Activated CD4-positive, alpha-beta T cell treated with anti-CD3 and anti-CD28 coated beads for 48 hours (primary cell): ENCODE measurements around the gene PROX2.

ENCODE experiments used
- DNase-seq: peaks from one replicate; pipeline ENCODE4 v3.0.0-alpha.2; 2020

PROX2 gene, protein sequence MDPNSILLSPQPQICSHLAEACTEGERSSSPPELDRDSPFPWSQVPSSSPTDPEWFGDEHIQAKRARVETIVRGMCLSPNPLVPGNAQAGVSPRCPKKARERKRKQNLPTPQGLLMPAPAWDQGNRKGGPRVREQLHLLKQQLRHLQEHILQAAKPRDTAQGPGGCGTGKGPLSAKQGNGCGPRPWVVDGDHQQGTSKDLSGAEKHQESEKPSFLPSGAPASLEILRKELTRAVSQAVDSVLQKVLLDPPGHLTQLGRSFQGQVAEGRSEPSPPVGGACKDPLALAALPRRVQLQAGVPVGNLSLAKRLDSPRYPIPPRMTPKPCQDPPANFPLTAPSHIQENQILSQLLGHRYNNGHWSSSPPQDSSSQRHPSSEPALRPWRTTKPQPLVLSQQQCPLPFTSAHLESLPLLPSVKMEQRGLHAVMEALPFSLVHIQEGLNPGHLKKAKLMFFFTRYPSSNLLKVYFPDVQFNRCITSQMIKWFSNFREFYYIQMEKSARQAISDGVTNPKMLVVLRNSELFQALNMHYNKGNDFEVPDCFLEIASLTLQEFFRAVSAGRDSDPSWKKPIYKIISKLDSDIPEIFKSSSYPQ

DNA sequence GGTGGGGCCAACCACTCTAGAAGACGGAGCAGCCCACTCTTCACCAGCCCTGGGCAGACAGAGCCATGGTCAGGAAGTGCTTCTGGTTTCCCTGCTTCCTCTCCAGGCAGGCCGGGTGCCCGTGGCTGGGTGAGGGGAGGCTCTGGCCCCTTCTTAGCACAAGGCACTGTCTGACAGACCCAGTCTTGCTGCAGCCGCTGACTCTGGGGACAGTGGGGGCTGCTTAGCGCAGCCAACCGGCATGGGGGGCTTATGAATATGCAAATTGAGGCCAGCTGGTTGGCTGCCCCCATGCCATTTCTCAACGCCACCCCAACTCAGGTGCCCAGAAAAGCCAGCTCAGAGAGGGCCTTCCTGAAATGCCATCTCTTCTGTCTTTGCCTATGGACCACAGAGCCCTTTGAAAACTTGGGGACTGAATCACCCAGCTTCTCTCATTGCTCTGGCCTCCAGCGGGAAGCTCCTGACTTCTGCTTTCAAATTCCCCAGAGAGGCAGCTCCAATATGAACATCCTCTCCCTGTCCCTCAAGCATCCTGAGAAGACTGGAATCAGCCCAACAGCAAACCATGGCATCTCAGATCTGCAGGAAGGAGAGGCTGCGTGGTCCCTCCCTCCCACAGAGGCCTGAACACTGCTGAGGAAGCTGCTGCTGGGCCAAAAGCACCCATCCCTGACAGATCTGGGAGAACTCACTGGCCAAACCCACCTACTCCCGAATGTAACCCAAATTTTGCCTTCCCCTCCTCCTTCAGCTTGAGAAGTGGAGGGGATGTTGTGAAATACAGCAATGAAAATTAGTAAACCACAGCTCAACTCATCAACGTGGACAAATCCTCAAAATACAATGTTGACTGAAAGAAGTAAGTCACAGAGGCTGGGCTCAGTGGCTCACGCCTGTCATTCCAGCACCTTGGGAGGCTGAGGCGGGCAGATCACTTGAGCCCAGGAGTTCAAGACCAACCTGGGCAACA, at the start of gene PROX2:
TSS of gene PROX2 (minus strand) at position 205 of the 973 bp plus-strand sequence. CDS start 12,311 bp downstream, outside the sequence.
- peak; percentile 31 for DNase-seq

GRCh38 chr14:74924061-74924460, 48.1 kb upstream of the PROX2 start:
- no peak for DNase-seq

- DNase-seq: peak; percentile 85
These were observed 46.9 kb upstream of the PROX2 start, which contains the start of gene RPS6KL1 for GRCh38 chr14:74922752-74923401. RPS6KL1 (minus strand) TSS chr14:74923260; CDS start chr14:74921541, 1,719 bp downstream.

DNA sequence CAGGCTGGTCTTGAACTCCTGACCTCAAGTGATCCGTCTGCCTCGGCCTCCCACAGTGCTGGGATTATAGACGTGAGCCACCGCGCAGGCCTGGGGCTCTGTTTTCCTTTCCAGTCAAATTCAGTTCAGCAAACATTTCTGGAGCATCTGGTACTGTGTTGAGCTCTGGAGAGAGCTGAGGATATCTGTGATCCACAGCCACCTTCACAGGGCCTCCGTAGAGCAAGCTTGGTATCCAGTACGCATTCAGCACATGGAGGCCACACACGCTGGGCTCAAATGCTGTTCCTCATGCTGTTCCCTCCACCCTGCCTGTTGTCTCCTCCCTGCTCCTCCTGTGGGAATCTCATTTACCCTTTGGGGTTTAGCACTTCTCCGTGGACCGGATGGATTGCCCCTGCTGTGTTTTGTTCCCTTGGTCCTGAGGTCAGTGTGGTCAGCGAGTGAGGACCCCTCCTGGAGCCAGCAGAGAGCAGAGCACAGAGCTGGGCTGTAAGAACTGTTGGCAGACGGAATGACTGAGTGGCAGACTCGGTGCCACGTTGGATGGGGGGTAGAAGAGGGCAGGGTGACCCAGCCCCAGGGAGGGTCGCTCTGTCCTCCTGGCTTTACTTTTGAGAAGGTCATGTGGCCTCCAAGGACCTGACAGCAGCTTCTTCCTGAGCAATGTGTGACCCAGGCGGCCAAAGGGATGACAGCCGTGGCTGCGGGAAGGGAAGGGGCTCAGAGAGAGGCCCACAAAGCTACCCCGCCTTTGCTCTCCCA, 46.2 kb upstream of the PROX2 start:
- no peak for DNase-seq

DNA sequence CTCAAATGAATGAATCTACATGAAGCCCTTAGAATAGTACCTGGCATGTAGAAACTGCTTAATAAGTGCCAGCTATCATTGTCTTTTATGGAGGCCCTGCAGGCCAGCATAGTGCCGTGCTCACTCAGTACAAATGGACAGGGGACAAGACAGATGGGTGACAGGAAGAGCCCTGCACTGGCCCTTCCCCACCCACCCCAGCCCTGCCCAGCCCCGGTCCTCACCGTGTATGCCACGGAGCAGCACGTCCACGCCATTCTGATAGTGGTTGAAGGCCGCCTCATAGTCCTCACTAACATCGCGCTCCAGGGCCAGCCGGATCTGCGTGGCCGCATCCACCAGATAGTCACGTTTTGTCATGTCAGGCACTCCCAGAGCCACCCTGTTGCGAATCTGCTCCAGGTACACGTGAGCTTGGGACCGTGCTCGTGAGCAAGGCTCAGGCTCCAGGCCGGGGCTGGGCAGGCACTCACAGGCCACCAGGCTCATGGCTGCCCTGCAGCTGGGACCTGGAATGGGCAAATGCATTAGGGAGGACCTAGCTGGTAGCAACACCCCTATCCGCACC, 45.2 kb upstream of the PROX2 start:
- no peak for DNase-seq

GRCh38 chr14:74920281-74920680, 44.3 kb upstream of the PROX2 start:
- no peak for DNase-seq

GRCh38 chr14:74919421-74920165, 43.6 kb upstream of the PROX2 start:
- no peak for DNase-seq

DNA sequence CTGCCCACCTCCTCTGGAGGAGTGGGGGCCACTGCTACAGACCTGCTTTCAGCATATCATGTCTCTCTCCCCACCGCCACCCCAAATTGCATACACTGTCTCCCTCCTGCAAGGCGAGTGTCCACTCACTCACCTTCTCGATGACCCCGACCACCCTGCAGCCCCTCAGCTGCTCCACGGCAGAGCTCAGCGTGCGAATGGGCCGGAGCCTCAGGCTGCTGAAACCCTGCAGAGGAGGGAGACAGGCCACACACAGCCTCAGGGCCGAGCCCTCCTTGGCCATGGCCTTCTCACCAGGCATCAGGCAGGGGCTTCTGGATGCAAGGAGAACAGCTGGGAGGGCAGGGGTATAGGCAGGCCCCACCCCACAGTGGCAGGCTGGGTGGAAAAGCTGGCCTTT, 42.4 kb upstream of the PROX2 start:
- DNase-seq: no peak

DNA sequence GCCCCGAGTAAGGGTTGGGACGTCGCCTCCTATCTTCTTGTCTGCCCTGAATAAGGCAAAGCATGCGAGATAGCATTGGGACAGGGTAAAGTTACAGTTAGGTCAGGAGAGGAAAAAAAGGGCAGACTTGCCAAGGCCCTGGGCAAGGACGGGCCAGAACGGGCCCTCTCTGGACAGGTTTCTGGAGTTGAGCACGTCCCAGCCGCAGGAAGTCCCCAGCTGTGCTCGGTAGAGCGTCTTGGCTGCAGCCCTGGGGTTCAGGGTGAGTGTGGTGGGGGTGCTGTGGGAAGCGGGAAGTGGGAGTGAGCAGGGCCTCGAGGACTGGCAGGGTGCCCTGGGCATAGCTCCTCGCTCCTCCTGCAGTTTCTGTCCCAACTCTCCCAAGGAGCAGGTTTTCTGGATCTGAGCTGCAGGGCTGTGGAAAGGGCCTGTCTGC, 41.7 kb upstream of the PROX2 start:
- no peak for DNase-seq

GRCh38 chr14:74917178-74917543, 41.2 kb upstream of the PROX2 start:
- DNase-seq: no peak

DNA sequence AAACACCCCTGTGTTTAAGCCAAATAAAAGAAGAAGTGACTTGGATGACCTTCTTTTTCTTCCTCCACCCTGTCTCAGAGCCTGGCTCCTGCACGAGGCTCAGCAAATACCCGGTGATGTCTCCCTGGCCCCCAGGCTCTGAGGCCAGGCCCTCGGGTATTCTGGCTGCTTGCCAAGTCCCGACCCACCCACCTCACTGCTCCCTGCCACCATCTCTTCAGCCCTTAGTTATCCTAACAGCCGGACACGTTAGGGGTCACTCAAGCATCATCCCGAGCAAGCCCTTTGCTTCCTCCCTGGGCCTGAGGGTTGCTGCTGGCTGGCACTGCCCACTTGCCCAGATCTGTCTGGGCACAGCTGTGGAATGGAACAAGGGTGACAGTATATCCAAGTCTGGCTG, 39.9 kb upstream of the PROX2 start:
- no peak for DNase-seq

GRCh38 chr14:74915426-74915825, 39.5 kb upstream of the PROX2 start:
- DNase-seq: no peak

DNA sequence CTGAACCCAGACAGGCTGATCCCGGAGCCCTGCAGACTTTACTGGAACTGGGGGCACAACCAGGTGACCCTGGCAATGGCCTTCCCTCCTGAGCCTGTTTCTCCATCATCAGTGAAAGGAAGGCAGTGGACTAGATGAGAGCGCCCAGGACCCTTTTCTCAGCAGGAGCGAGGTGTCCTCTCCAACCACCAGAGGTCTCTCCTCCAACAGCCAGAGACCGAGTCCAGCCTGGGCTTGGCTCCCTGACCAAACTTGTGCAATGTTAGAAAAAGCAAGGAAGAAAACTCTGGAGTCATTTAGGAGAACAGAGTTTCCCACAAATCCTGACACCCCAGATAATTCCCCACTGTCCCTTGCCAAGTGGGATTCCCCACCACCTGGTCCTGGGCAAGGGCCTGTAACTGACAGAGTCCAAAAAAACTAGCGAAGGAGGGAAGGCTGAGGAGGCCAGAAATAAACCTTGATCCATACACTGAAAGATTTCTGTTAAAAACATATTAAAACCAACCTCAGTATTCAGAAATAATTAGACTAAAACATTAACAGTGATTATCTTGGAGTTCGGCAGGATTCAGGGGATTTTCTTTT, 38.1 kb upstream of the PROX2 start:
- DNase-seq: peak; percentile 29

- DNase-seq: no peak
These were observed 37.5 kb upstream of the PROX2 start for GRCh38 chr14:74913393-74913910.

DNA sequence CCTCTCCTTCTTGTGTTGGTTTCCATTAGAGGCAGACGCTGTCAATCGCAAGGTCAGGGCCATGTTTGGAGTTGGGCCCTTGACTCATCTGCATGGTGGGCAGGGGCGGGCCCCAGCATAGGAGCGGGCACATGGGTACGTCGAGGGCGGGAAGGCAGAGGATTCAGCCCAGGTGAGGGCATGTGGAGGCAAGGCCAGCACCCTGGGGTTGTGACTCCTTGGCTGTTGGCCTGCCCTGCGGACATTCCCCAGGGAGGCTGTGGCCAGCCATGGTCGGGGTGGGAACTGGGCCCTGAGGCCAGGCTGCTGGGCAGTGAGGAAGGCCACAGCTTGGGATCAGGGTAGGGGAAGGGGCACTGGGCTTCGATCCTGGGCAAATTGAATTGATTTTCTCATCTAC, 36.9 kb upstream of the PROX2 start:
- no peak for DNase-seq

- DNase-seq: no peak
These were observed 36.2 kb upstream of the PROX2 start for GRCh38 chr14:74912111-74912510.

DNA sequence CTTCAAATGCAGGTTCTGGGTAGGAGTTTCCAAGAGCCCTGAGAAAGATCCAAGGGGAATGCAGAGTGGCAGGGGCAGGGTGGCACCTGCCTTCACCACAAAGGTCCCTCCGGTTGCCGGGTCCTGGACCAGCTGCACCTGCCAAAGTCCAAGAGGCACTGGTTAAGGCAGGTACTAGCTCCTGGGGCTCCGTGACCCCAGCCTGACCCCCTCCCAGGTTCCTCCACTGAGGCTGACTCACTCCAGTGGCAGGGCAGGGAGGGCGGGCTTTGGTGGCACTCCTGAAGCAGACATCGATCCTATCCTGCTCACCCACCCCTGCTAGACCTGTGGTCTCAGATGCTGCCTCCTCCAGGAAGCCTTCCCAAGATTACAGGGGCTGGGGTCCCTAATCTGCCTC, 35.8 kb upstream of the PROX2 start:
- no peak for DNase-seq

DNA sequence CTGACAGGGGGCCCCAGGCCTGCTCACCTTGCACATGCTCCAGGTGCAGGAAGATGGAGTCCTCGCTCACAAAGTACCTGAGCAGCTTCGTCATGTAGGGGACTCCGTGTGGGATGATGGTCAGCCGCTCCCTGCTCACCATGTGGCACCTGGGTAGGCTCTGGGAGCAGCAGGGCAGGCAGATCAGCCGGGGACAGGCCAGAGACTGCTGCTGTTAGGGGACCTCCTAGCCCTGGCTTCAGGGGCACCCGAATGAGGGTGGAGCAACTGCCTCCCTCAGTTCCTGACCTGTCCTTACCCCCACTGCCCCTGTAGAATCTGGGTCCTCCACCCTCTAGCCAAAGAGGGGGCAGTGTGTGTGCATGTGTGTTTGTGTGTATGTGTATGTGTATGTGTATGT, 35.3 kb upstream of the PROX2 start:
- DNase-seq: no peak

- no peak for DNase-seq
These were observed 34.6 kb upstream of the PROX2 start for GRCh38 chr14:74910556-74910955.

DNA sequence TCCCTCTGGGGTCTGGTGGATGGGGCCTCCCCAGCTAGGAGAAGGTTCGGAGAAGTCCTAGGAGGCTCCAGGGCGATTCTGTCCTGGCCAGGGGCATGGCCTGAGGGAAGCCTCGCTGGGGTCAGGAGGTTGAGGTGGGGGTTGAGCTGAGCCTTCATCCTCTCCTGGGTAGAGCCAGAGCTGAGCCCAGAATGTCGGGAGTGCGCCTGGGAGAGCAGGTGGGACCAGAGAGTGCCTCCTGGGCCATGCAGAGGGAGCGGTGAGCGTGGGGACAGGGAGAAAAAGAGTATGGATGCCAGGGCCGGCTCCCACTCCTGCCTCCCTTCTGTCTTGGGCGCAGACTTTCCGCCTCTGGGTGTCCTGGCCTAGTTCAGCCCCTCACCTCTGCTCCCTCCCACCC, 34.0 kb upstream of the PROX2 start:
- no peak for DNase-seq
